Activated CD4-positive, alpha-beta T cell treated with anti-CD3 and anti-CD28 coated beads, Interleukin-2, amount 50 U/mL, for 16 hours (primary cell): ENCODE data around the gene KLRD1.
"Not testable (repeated sequence)": the region's sequence is repeated elsewhere in the genome, so short reads cannot be mapped to it uniquely, and the experiment has no call there.

ENCODE experiments used
- DNase-seq: peaks from one replicate; pipeline ENCODE4 v3.0.0-alpha.2; 2020

The KLRD1 gene

GRCh38 chr12:10339053-10339840 lies 31.6 kb downstream of the KLRD1 start:
- DNase-seq: no peak

GRCh38 chr12:10340946-10341345 lies 33.3 kb downstream of the KLRD1 start:
- not testable (repeated sequence) for DNase-seq

GRCh38 chr12:10341892-10342509 lies 34.3 kb downstream of the KLRD1 start:
- no peak for DNase-seq

- not testable (repeated sequence) for DNase-seq
Measured at GRCh38 chr12:10351457-10351856, 43.8 kb downstream of the KLRD1 start.

GRCh38 chr12:10354071-10354470 lies 46.4 kb downstream of the KLRD1 start:
- no peak for DNase-seq

GRCh38 chr12:10354502-10354901 lies 46.8 kb downstream of the KLRD1 start:
- no peak for DNase-seq

GRCh38 chr12:10358131-10358530 lies 50.5 kb downstream of the KLRD1 start:
- DNase-seq: no peak

GRCh38 chr12:10358969-10359368 lies 51.3 kb downstream of the KLRD1 start:
- DNase-seq: no peak

GRCh38 chr12:10361084-10361483 lies 53.4 kb downstream of the KLRD1 start:
- DNase-seq: no peak

- DNase-seq: no peak
Measured at GRCh38 chr12:10361622-10362021, 54.0 kb downstream of the KLRD1 start.

- no peak for DNase-seq
Measured at GRCh38 chr12:10362325-10362724, 54.7 kb downstream of the KLRD1 start.

- DNase-seq: no peak
Measured at GRCh38 chr12:10362828-10363657, 55.4 kb downstream of the KLRD1 start.

GRCh38 chr12:10363658-10363913 lies 55.9 kb downstream of the KLRD1 start:
- no peak for DNase-seq

GRCh38 chr12:10363914-10364814 lies 56.5 kb downstream of the KLRD1 start:
- peak; percentile 42 for DNase-seq

GRCh38 chr12:10364815-10365622 lies 57.3 kb downstream of the KLRD1 start:
- peak; percentile 64 for DNase-seq

GRCh38 chr12:10365696-10366405 lies 58.2 kb downstream of the KLRD1 start:
- no peak for DNase-seq

GRCh38 chr12:10366875-10367274 lies 59.2 kb downstream of the KLRD1 start:
- no peak for DNase-seq

- not testable (repeated sequence) for DNase-seq
Measured at GRCh38 chr12:10367714-10368113, 60.0 kb downstream of the KLRD1 start.

GRCh38 chr12:10368206-10369171 lies 60.8 kb downstream of the KLRD1 start:
- no peak for DNase-seq
